Esophagus muscularis mucosa (tissue), 4 donors: ENCODE measurements around the gene ARRDC4. TPM values are rescaled to one million over a fixed set of nuclear protein-coding genes. Genes with fewer than 3 reads are reported as not detected.
A peak's percentile ranks its signal among the peaks of the same experiment; 100 is the strongest.

Experiments used
- DNase-seq: peaks from one replicate; pipeline ENCODE4 v3.0.0-alpha.2; 2017; ENCODE audit errors: extremely low spot score
- H3K27ac ChIP-seq, 4 donors: fragments of 200-600 bp; sonication (generic); replicated peaks in 1 of 4; 1 replicate in 3 of 4; 2 replicates in 1 of 4; pipeline ENCODE4 v1.5.1; 2016 to 2019; ENCODE audit warnings: mild to moderate bottlenecking in 1 of 4
- H3K27me3 ChIP-seq, 4 donors: fragments of 200-600 bp; sonication (generic); one replicate each; pipeline versions ENCODE4 v1.5.1 to v1.6.0; 2016 to 2019
- H3K36me3 ChIP-seq, 4 donors: fragments of 200-600 bp; sonication (generic); one replicate each; pipeline ENCODE4 v1.5.1; 2016 to 2019
- H3K4me1 ChIP-seq, 4 donors: fragments of 200-600 bp; sonication (generic); one replicate each; pipeline ENCODE4 v1.5.1; 2016 to 2019
- H3K4me3 ChIP-seq, 4 donors: fragments of 200-600 bp; sonication (generic); 1 replicate in 2 of 4; 2 replicates in 2 of 4; pipeline ENCODE4 v1.5.1; 2016 to 2019; ENCODE audit warnings: mild to moderate bottlenecking in 4 of 4, moderate library complexity in 1 of 4
- H3K9me3 ChIP-seq, 4 donors: fragments of 200-600 bp; sonication (generic); 1 replicate in 3 of 4; 2 replicates in 1 of 4; pipeline ENCODE4 v1.5.1; 2016 to 2019
- CTCF ChIP-seq, 3 experiments: fragments of 200-600 bp in 2 of 3; fragments of 450-650 bp in 1 of 3; sonication (generic) in 2 of 3; IDR thresholded peaks; one replicate each; pipeline ENCODE4 v1.5.1; 2017 to 2019; ENCODE audit warnings: antibody characterized with exemption in 3 of 3, mild to moderate bottlenecking in 2 of 3, moderate library complexity in 1 of 3
- EP300 ChIP-seq: sonication (generic); formaldehyde crosslinking; IDR thresholded peaks from one replicate; pipeline ENCODE4 v1.6.1; 2017; ENCODE audit warnings: antibody characterized with exemption
- POLR2A ChIP-seq: fragments of 450-650 bp; IDR thresholded peaks from one replicate; pipeline ENCODE4 v1.6.1; 2017; ENCODE audit warnings: antibody characterized with exemption, moderate library complexity, mild to moderate bottlenecking, low read depth
- POLR2AphosphoS5 ChIP-seq, 2 donors: sonication (generic); formaldehyde crosslinking; IDR thresholded peaks; one replicate each; pipeline ENCODE4 v1.6.1; 2017; ENCODE audit warnings: antibody characterized with exemption in 2 of 2
- WGBS: methylation state at CpG from one replicate; pipeline ENCODE4 v1.1.5; 2018; 5-methylcytosine and 5-hydroxymethylcytosine counted together
- intact Hi-C: fragments of 100-400 bp; cut with DNase I; formaldehyde crosslinking; loops from one replicate; pipeline ENCODE4 v1.15.1; 2023
- total RNA-seq, 4 donors: library from RNA; depleted of rRNA; stranded (reverse); fragments of >200 nt; gene quantifications; one replicate each; pipeline versions ENCODE4 v1.1.0 to v1.2.1, GENCODE V29; 2016

The ARRDC4 gene
- total RNA-seq, 4 donors from 2014 or later: 115 to 135 (median 128) TPM

- no peak for DNase-seq
- H3K27ac ChIP-seq: no peak overlapping the region
- intact Hi-C loops: no loop called here
These were observed 48.7 kb downstream of the ARRDC4 start for GRCh38 chr15:98009169-98009568.

GRCh38 chr15:98009971-98010370, 49.5 kb downstream of the ARRDC4 start:
- H3K4me1 ChIP-seq: peaks cover 0 to 17% (median 14%) of the 10 kb centered on the region in 4 donors
- no peaks in the 10 kb centered on the region for H3K36me3 ChIP-seq
- no peak for TF ChIP-seq POLR2A
- TF ChIP-seq CTCF (IDR thresholded peaks at IDR 0.05): no peak
- no peak for TF ChIP-seq POLR2AphosphoS5 (IDR thresholded peaks at IDR 0.05)
- no peak for TF ChIP-seq EP300
- no peak for DNase-seq
- intact Hi-C loops: loop anchor here (5.0 kb wide), 1 partner anchor 48 kb away; the partner anchor contains the start of gene ARRDC4
- H3K27ac ChIP-seq: peak overlapping the region in 2 of 4 donors; percentile 3 to 82
- no peak overlapping the region for H3K4me3 ChIP-seq
- 72% methylated on average over 6 of the region's 6 CpGs for WGBS
- H3K9me3 ChIP-seq: no peaks in the 10 kb centered on the region
- no peaks in the 10 kb centered on the region for H3K27me3 ChIP-seq

More at GRCh38 chr15:98009169-98009568, 48.7 kb downstream of the ARRDC4 start:
- Histone ChIP-seq H3K9me3 (no peaks in the 10 kb centered on the region), H3K27me3 (no peaks in the 10 kb centered on the region), H3K4me3 (no peak overlapping the region), H3K36me3 (no peaks in the 10 kb centered on the region), H3K4me1 (peaks cover 0 to 22% (median 17%) of the 10 kb centered on the region in 4 donors)
- WGBS: 72% methylated on average over 4 of the region's 4 CpGs
- no peak for TF ChIP-seq EP300
- no peak for TF ChIP-seq POLR2AphosphoS5 (IDR thresholded peaks at IDR 0.05)
- no peak for TF ChIP-seq CTCF (IDR thresholded peaks at IDR 0.05)
- TF ChIP-seq POLR2A: no peak

GRCh38 chr15:98012354-98012753, 51.9 kb downstream of the ARRDC4 start:
- DNase-seq: no peak
- no peaks in the 10 kb centered on the region for H3K9me3 ChIP-seq
- no peaks in the 10 kb centered on the region for H3K27me3 ChIP-seq
- intact Hi-C loops: loop anchor here (5.0 kb wide), 1 partner anchor 50 kb away; the partner anchor contains the start of gene ARRDC4
- H3K4me1 ChIP-seq: peaks cover 0 to 14% (median 10%) of the 10 kb centered on the region in 4 donors
- H3K27ac ChIP-seq: peak overlapping the region in 3 of 4 donors; percentile 22 to 82 (median 38)
- H3K4me3 ChIP-seq: peak overlapping the region; percentile 31 to 42 (median 37)
- TF ChIP-seq POLR2A (no peak), CTCF (IDR thresholded peaks at IDR 0.05) (no peak), EP300 (no peak), POLR2AphosphoS5 (IDR thresholded peaks at IDR 0.05) (no peak)
- 41% methylated on average over 5 of the region's 5 CpGs for WGBS
- H3K36me3 ChIP-seq: no peaks in the 10 kb centered on the region

- intact Hi-C loops: loop anchor here (5.0 kb wide), 1 partner anchor 51 kb away; the partner anchor contains the start of gene ARRDC4
- Histone ChIP-seq H3K4me1 (peaks cover 0 to 18% (median 9%) of the 10 kb centered on the region in 4 donors), H3K27ac (peak overlapping the region in 3 of 4 donors; percentile 22 to 82 (median 51)), H3K36me3 (no peaks in the 10 kb centered on the region), H3K9me3 (no peaks in the 10 kb centered on the region), H3K27me3 (no peaks in the 10 kb centered on the region), H3K4me3 (peak overlapping the region in 1 of 4 donors; percentile 3)
- TF ChIP-seq CTCF (IDR thresholded peaks at IDR 0.05) (no peak), POLR2A (no peak), POLR2AphosphoS5 (IDR thresholded peaks at IDR 0.05) (no peak), EP300 (no peak)
- DNase-seq: no peak
These were observed 53.1 kb downstream of the ARRDC4 start for GRCh38 chr15:98013631-98014030.
